Activated naive CD4-positive, alpha-beta T cell treated with anti-CD3 and anti-CD28 coated beads for 36 hours (primary cell): ENCODE measurements around the gene RASSF3. TPM values are rescaled to one million over a fixed set of nuclear protein-coding genes. Genes with fewer than 3 reads are reported as not detected.

Experiments used
- CTCF ChIA-PET: fragments of 350-600 bp; sonication (Branson Sonifier 250); formaldehyde crosslinking; loops from one replicate; lab custom pipeline; 2021; ENCODE audit warnings: antibody characterized with exemption; lab: Charles Lee
- DNase-seq: peaks from one replicate; pipeline ENCODE4 v3.0.0-alpha.2; 2020
- H3K27ac Mint-ChIP-seq: one replicate; pipeline ENCODE4 v1.8.0; 2021; ENCODE audit warnings: mild to moderate bottlenecking, mixed read lengths
- H3K27me3 Mint-ChIP-seq: one replicate; pipeline ENCODE4 v1.8.0; 2021; ENCODE audit warnings: low read depth, mixed read lengths
- H3K36me3 Mint-ChIP-seq: one replicate; pipeline ENCODE4 v1.8.0; 2021; ENCODE audit warnings: low read depth, mixed read lengths
- H3K4me1 Mint-ChIP-seq: one replicate; pipeline ENCODE4 v1.8.0; 2021; ENCODE audit warnings: low read depth, mixed read lengths
- H3K4me3 Mint-ChIP-seq: one replicate; pipeline ENCODE4 v1.8.0; 2021; ENCODE audit warnings: mild to moderate bottlenecking, moderate library complexity, mixed read lengths
- H3K9me3 Mint-ChIP-seq: one replicate; pipeline ENCODE4 v1.8.0; 2021; ENCODE audit warnings: mixed read lengths
- intact Hi-C: fragments of 100-400 bp; cut with micrococcal nuclease; formaldehyde crosslinking; loops from one replicate; pipeline ENCODE4 v1.15.1; 2023
- total RNA-seq, 2 experiments: library from RNA; stranded (reverse); gene quantifications; one replicate each; pipeline ENCODE4 v1.2.3, GENCODE V29; 2021

Gene RASSF3
- total RNA-seq, 2 experiments from 2014 or later = 39.4 to 43.8 TPM

DNA sequence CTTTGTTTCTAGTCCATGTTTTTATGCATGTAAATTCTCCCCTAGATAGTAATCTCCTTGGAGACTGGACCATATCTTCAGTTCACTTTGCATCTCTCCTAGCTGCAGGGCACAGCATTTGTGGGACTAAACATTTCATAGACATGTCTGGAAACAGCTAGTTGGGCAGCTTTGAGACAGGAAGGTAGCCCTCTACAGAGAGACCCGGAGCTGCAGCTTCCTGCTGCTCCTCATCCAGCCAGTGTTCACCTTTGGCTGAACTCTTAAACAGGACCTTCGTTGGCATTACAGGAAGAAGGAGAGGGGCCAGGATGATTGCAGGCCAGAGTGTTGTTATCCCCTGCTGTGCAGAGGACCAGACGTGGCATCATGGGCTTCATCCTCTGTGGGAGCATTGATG is 96.0 kb downstream of the RASSF3 start:
- Mint-ChIP-seq H3K4me1 (peaks cover 6% of the 10 kb centered on the region), H3K27me3 (no peaks in the 10 kb centered on the region), H3K4me3 (no peak overlapping the region), H3K27ac (no peak overlapping the region), H3K36me3 (peaks cover 5% of the 10 kb centered on the region), H3K9me3 (no peaks in the 10 kb centered on the region)
- intact Hi-C loops = no loop called here
- no peak for DNase-seq
- CTCF ChIA-PET = interaction anchor here (0.8 to 1.5 kb wide), 2 partner anchors 154 to 157 kb away, joined by 3 to 7 read pairs; no protein-coding TSS in a partner anchor

DNA sequence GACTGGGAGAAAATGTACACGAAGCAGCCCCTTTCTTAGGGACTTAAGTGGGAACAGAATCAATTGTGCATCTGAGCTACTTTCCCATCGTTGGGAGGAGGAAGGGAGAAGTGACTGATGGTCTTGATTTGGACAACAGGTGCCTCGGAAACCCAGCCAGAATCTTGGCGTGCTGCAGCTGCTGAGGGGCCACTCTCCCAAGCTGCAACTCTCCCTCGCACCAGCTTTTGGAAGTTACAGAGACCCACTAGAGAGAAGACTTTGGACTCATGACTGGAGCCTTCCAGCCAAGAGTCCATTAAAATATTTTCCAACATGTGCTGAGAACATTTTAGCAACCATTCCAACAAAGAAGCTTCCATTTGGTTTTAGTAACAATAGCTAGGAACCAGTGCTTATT is 96.6 kb downstream of the RASSF3 start:
- Mint-ChIP-seq H3K4me3 (no peak overlapping the region), H3K36me3 (peaks cover 5% of the 10 kb centered on the region), H3K27ac (no peak overlapping the region), H3K27me3 (no peaks in the 10 kb centered on the region), H3K4me1 (peaks cover 3% of the 10 kb centered on the region), H3K9me3 (no peaks in the 10 kb centered on the region)
- CTCF ChIA-PET = interaction anchor here (0.6 to 1.5 kb wide), 3 partner anchors 154 to 949 kb away, joined by 3 to 7 read pairs (median 3); no protein-coding TSS in a partner anchor
- intact Hi-C loops = no loop called here
- no peak for DNase-seq

DNA sequence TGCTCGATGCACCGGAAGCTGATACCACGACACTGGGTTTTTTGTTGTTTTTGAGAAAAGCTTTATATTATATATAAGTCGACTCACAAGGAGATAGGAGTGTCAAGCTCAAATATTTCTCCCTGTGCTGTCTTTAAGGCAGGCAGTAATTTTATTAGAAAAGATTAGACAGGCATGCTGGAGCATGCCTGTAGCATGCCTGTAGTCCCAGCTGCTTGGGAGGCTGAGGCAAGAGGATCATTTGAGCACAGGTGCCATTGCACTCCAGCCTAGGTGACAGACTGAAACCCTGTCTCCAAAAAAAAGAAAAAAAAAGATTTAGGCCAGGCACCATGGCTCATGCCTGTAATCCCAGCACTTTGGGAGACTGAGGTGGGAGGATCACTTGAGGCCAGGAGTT is 97.1 kb downstream of the RASSF3 start:
- no peaks in the 10 kb centered on the region for H3K9me3 Mint-ChIP-seq
- CTCF ChIA-PET = interaction anchor here (0.6 to 1.5 kb wide), 3 partner anchors 158 to 1655 kb away, joined by 3 to 7 read pairs (median 3); no protein-coding TSS in a partner anchor
- peaks cover 5% of the 10 kb centered on the region for H3K36me3 Mint-ChIP-seq
- H3K27me3 Mint-ChIP-seq = no peaks in the 10 kb centered on the region
- H3K27ac Mint-ChIP-seq = no peak overlapping the region
- DNase-seq = no peak
- no peaks in the 10 kb centered on the region for H3K4me1 Mint-ChIP-seq
- no peak overlapping the region for H3K4me3 Mint-ChIP-seq
- intact Hi-C loops = no loop called here

DNA sequence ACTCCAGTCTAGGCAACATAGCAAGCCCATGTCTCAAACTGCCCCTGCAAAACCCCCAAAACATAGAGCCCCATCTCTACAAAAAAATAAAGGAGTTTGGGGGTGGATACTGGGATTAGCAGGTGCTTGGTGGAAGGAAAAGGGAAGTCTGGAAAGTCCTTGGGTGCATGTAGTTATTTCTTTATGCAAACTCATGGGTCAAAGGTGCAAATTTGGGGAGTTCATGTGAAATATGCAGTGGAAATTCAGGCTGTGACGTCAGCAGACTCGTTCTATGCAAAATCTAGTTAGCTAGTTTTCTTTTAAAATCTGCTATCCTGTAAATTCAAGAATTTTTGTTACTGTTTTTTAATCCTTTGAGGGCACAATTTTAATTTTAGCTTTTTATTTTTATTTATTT is 97.6 kb downstream of the RASSF3 start:
- H3K27ac Mint-ChIP-seq = no peak overlapping the region
- peaks cover 5% of the 10 kb centered on the region for H3K36me3 Mint-ChIP-seq
- H3K4me3 Mint-ChIP-seq = no peak overlapping the region
- H3K4me1 Mint-ChIP-seq = no peaks in the 10 kb centered on the region
- no peaks in the 10 kb centered on the region for H3K9me3 Mint-ChIP-seq
- CTCF ChIA-PET = interaction anchor here (0.6 to 0.7 kb wide), 3 partner anchors 50 to 1656 kb away, joined by 3 to 6 read pairs (median 3); no protein-coding TSS in a partner anchor
- DNase-seq = no peak
- H3K27me3 Mint-ChIP-seq = no peaks in the 10 kb centered on the region
- intact Hi-C loops = no loop called here

DNA sequence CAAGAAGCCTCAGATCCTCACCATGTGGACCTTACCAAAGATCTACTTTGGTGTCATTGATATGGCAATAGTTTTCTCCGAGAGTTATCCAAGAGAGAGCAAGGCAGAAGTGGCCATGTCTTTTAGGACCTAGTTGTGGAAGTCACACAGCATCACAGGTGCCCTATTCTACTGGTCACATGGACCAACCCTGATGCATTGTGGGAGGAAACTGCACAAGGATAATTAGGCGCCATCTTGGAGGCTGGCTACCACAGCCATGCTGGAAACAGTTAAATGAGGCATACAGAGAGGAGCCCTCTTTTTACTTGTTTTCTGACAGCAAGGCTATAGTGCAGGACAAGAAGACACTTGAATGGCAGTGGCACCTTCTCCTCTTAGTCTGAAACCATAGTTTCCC is 99.1 kb downstream of the RASSF3 start:
- H3K4me3 Mint-ChIP-seq = no peak overlapping the region
- no peaks in the 10 kb centered on the region for H3K27me3 Mint-ChIP-seq
- H3K9me3 Mint-ChIP-seq = no peaks in the 10 kb centered on the region
- CTCF ChIA-PET = interaction anchor here (1.0 to 3.0 kb wide), 3 partner anchors 10 to 160 kb away, joined by 4 to 12 read pairs (median 4); no protein-coding TSS in a partner anchor
- H3K4me1 Mint-ChIP-seq = peaks cover 6% of the 10 kb centered on the region
- intact Hi-C loops = no loop called here
- H3K36me3 Mint-ChIP-seq = peaks cover 7% of the 10 kb centered on the region
- DNase-seq = no peak
- no peak overlapping the region for H3K27ac Mint-ChIP-seq

DNA sequence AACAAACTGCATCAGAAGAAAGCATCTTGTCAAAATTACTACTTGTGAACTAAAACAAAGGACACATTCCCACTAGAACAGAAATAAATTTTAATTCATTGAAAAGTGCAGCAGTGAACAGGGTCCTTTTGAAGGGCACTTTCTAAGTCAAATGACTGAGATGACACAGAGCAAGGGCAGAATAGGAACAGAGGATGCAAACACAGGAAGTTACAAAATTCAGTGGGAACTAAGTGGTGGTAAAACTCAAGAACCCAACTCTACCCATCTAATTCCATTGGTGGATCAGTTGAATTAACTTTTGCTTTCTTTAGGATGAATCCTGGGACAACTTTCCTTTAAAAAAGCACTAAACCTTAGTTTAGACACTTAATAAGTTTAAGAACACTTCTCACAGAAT is 103.1 kb downstream of the RASSF3 start:
- H3K4me1 Mint-ChIP-seq = peaks cover 18% of the 10 kb centered on the region
- CTCF ChIA-PET = interaction anchor here (1.1 kb wide), 1 partner anchor 15 kb away, joined by 4 read pairs; no protein-coding TSS in a partner anchor
- DNase-seq = no peak
- H3K27me3 Mint-ChIP-seq = no peaks in the 10 kb centered on the region
- H3K36me3 Mint-ChIP-seq = peaks cover 30% of the 10 kb centered on the region
- intact Hi-C loops = no loop called here
- H3K27ac Mint-ChIP-seq = no peak overlapping the region
- H3K9me3 Mint-ChIP-seq = no peaks in the 10 kb centered on the region
- no peak overlapping the region for H3K4me3 Mint-ChIP-seq

DNA sequence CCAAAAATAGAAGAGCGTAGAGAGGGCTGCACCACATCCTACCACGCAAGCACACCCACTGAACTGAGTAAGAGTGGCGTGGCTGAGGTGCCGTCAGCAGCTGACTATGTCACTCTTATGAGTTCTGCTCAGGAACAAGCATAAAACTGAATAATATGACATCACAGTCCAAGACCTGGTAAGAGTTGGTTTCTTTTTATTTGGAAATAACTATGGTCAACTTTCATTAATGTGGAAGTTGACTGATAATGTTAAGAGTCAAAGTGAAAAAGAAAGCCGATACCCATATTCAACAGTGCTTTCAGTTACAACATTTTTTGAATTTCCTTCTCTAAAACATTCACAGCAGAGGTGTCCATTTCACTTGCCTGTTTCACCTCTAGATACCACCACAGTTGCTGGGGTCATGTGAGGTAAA is 104.3 kb downstream of the RASSF3 start:
- H3K4me1 Mint-ChIP-seq = peaks cover 18% of the 10 kb centered on the region
- no peak overlapping the region for H3K27ac Mint-ChIP-seq
- intact Hi-C loops = no loop called here
- no peaks in the 10 kb centered on the region for H3K9me3 Mint-ChIP-seq
- H3K27me3 Mint-ChIP-seq = no peaks in the 10 kb centered on the region
- H3K4me3 Mint-ChIP-seq = no peak overlapping the region
- CTCF ChIA-PET = interaction anchor here (2.0 kb wide), 1 partner anchor 166 kb away, joined by 6 read pairs; no protein-coding TSS in a partner anchor
- peaks cover 30% of the 10 kb centered on the region for H3K36me3 Mint-ChIP-seq
- no peak for DNase-seq

DNA sequence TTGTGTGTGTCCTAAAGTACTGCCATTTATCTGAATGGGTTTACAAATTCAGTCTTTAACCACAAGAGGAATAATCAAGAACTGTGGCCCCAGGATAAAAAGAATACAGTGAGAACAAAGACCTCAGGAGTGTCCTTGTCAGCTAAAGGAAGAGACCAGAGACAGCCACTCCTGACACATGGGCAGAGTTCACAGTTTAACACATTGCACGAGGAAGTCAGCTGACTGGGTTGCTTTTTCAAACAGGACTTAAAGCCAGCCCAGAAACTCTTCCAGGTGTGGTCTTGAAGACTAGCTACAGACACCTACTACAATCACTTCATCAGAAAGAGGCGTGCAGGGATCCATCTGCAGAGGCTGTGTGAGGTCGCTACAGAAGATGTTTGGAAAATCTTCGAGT is 106.1 kb downstream of the RASSF3 start:
- no peak overlapping the region for H3K27ac Mint-ChIP-seq
- intact Hi-C loops = no loop called here
- H3K36me3 Mint-ChIP-seq = peaks cover 29% of the 10 kb centered on the region

DNA sequence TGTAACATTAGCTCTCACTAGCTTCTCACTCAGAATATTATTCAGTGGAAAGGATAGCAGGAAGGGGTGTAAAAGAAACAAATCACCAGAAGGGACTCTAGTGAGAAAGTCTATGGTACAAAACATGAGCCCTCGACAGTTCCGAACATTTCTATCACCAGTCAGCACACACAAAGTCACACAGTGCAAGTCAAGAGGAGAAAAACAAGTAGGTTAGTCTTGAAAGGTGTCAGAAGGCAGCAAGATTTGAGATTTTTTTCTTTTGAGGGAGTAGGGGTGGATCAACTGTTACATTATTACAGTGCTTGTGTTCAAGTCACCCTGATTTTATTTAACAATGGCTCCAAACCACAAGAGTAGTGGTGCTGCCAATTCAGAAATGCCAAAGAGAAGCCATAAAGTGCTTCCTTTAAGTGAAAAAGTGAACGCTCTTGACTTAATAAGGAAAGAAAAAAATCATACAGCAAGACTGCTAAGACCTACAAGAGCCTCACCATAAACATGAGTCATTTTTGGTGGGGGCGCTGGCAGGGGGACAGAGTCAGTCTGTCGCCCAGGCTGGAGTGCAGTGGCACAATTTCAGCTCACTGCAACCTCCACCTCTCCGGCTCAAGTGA is 106.7 kb downstream of the RASSF3 start:
- intact Hi-C loops = no loop called here
- Mint-ChIP-seq H3K4me1 (peaks cover 18% of the 10 kb centered on the region), H3K9me3 (no peaks in the 10 kb centered on the region), H3K27ac (no peak overlapping the region), H3K4me3 (no peak overlapping the region), H3K36me3 (peaks cover 34% of the 10 kb centered on the region), H3K27me3 (no peaks in the 10 kb centered on the region)
- CTCF ChIA-PET = interaction anchor here (0.6 to 1.6 kb wide), 4 partner anchors 15 to 1972 kb away, joined by 3 to 4 read pairs (median 3); no protein-coding TSS in a partner anchor
- no peak for DNase-seq

More for the DNA sequence above, 106.1 kb downstream of the RASSF3 start:
- H3K27me3 Mint-ChIP-seq = no peaks in the 10 kb centered on the region
- H3K9me3 Mint-ChIP-seq = no peaks in the 10 kb centered on the region
- H3K4me1 Mint-ChIP-seq = peaks cover 18% of the 10 kb centered on the region
- CTCF ChIA-PET = interaction anchor here (0.6 to 2.0 kb wide), 4 partner anchors 15 to 168 kb away, joined by 3 to 6 read pairs (median 4); no protein-coding TSS in a partner anchor
- H3K4me3 Mint-ChIP-seq = no peak overlapping the region
- DNase-seq = no peak

DNA sequence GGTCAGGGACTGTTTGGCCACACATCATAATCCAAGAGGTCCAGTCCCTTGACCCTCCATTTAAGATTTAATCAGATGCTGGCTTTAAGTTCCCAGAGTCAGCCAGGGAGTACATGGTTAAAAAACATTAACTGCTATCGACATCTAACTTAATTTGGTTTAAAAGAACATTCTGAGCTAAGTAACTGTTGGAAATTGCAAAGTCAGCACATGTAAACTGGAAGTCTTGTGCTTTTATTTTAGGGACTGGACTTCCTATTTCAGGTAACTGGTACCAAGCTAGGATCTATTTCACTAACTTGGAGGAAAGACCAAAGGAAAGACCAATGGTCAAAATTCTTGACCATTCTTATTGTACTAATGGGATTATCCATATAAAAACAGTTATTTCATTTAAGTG is 108.4 kb downstream of the RASSF3 start:
- Mint-ChIP-seq H3K9me3 (no peaks in the 10 kb centered on the region), H3K36me3 (peaks cover 39% of the 10 kb centered on the region), H3K27ac (no peak overlapping the region), H3K4me1 (peaks cover 18% of the 10 kb centered on the region), H3K27me3 (no peaks in the 10 kb centered on the region), H3K4me3 (no peak overlapping the region)
- intact Hi-C loops = loop anchor here (1.0 kb wide), 1 partner anchor 169 kb away; no protein-coding TSS in a partner anchor
- CTCF ChIA-PET = interaction anchor here (1.4 to 1.9 kb wide), 3 partner anchors 15 to 20 kb away, joined by 3 to 5 read pairs (median 3); no protein-coding TSS in a partner anchor
- DNase-seq = no peak

DNA sequence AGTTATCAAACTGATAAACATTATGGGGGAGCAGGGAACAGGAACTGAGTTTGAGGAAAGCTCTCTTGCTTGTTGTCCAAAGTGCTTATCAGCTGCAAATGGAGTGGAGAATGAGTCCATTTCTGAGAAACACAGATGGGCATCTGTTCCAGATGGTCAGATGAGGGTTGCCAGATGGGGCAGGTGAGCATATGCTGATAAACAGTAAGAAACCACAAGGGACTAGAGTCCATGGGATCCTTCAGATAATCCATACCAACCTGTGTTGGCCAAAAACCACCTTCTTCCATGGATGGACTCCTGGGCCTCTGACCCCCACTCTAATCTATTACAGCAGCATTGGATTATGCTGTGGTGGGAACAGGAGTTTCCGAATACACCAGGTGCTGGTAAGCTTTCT is 110.6 kb downstream of the RASSF3 start:
- Mint-ChIP-seq H3K36me3 (peaks cover 31% of the 10 kb centered on the region), H3K4me3 (no peak overlapping the region), H3K27me3 (no peaks in the 10 kb centered on the region), H3K4me1 (peaks cover 12% of the 10 kb centered on the region), H3K9me3 (no peaks in the 10 kb centered on the region), H3K27ac (no peak overlapping the region)
- CTCF ChIA-PET = interaction anchor here (0.6 kb wide), 1 partner anchor 1518 kb away, joined by 4 read pairs; no protein-coding TSS in a partner anchor
- DNase-seq = no peak
- intact Hi-C loops = no loop called here

DNA sequence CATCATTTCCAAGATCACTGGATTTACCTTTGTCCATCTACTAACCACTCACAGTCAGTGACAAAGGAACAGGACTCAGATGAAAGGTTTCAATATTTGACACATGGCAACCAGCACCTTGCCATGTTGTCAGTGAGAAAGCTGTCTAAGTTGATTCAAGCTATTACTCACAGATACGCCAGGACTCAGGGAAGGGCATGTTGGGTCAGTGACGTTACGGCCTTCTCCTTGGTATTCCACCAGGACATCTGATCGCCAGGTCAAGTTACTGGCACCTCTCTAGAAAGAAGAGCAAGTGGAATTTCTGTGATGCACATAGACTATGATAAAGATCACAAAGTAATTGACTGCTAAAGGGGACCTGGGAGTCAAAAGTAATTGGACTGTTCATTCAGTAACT is 112.5 kb downstream of the RASSF3 start:
- CTCF ChIA-PET = no interaction called here
- Mint-ChIP-seq H3K4me3 (no peak overlapping the region), H3K36me3 (peaks cover 19% of the 10 kb centered on the region), H3K27ac (no peak overlapping the region), H3K27me3 (no peaks in the 10 kb centered on the region), H3K4me1 (peaks cover 5% of the 10 kb centered on the region), H3K9me3 (no peaks in the 10 kb centered on the region)
- no peak for DNase-seq
- intact Hi-C loops = no loop called here
